Liver (tissue), 3 donors: ENCODE measurements around the gene ANO7.

Experiments
- EGR1 ChIP-seq, 2 donors: IDR thresholded peaks; 2 replicates each; pipeline ENCODE4 v1.6.1; 2016 to 2018; ENCODE audit warnings: antibody characterized with exemption in 2 of 2, low read depth in 2 of 2
- GABPA ChIP-seq, 2 donors: IDR thresholded peaks in 1 of 2; conservative IDR thresholded peaks in 1 of 2; 2 replicates each; pipeline ENCODE4 v1.6.1; 2016; ENCODE audit warnings: antibody characterized with exemption in 2 of 2, mild to moderate bottlenecking in 1 of 2, moderate library complexity in 1 of 2
- JUND ChIP-seq, 2 donors: IDR thresholded peaks; 2 replicates each; pipeline ENCODE4 v1.6.1; 2016; ENCODE audit warnings: antibody characterized with exemption in 2 of 2
- RAD21 ChIP-seq, 2 donors: IDR thresholded peaks; 2 replicates each; pipeline ENCODE4 v1.6.1; 2016; ENCODE audit warnings: antibody characterized with exemption in 2 of 2, mild to moderate bottlenecking in 2 of 2
- TAF1 ChIP-seq: conservative IDR thresholded peaks from 2 replicates; pipeline ENCODE4 v1.6.1; 2016; ENCODE audit warnings: antibody characterized with exemption, mild to moderate bottlenecking
- TF ChIP-seq, protein P1 (sequence below): fragments of 150-350 bp; IDR thresholded peaks from 2 replicates; pipeline ENCODE4 v1.5.1; 2017; ENCODE audit warnings: improper control_type of control experiment, low read depth, low read length; ENCODE audit not compliant: missing input control
- TF ChIP-seq, protein P2 (sequence below): IDR thresholded peaks from 2 replicates; pipeline ENCODE4 v1.6.1; 2016; ENCODE audit warnings: antibody characterized with exemption
- TF ChIP-seq, protein P3 (sequence below): IDR thresholded peaks from 2 replicates; pipeline ENCODE4 v1.6.1; 2016; ENCODE audit warnings: antibody characterized with exemption
- donor health status: healthy.
- donor health status: healthy.

DNA sequence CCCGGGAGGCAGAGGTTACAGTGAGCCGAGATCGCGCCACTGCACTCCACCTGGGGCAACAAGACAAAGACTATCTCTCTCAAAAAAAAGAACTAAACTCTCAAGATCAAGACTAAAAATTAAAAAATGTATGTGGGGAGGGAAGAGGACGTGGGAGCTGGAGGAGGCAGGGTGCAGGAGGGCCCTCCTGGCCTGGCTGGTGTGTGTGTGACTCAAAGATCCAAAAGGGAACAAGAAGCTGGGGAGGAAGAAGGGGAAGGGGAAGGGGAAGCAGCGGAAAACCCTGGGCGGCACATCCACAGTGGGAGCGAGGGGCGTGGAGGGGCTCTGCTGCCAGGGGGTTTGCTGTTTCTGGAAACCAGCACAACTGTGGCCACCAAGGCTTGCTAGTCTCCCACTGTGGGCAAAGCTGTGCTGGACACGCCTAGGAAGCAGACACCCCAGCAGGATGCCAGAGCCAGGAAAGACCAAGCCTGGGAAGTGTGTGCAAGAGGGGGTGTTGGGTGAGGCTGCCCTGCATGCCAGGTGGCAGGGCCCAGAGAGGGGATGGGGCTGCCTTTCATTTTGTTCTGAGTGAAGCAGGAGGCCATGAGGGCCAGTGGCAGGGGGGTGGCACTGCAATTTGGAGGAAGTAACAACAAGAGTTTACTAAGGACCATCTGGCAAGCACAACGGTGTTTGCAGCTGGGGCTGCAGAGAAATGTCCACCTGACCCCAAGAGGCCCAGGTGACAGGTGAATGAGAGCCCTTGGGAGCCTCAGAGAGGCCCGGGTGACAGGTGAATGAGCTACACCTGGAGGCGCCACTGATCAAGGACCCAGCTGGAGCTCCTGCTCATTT is 44.5 kb downstream of the ANO7 start:
- TF ChIP-seq RAD21 (IDR thresholded peaks at IDR 0.05) (no peak), GABPA (IDR thresholded peaks at IDR 0.05 in 1 of 2, conservative IDR thresholded peaks at IDR 0.05 in 1 of 2) (no peak), EGR1 (IDR thresholded peaks at IDR 0.05; ENCODE audit: low read depth in 2 of 2) (no peak), TAF1 (no peak), JUND (IDR thresholded peaks at IDR 0.05) (no peak)
- TF ChIP-seq, protein P1, sequence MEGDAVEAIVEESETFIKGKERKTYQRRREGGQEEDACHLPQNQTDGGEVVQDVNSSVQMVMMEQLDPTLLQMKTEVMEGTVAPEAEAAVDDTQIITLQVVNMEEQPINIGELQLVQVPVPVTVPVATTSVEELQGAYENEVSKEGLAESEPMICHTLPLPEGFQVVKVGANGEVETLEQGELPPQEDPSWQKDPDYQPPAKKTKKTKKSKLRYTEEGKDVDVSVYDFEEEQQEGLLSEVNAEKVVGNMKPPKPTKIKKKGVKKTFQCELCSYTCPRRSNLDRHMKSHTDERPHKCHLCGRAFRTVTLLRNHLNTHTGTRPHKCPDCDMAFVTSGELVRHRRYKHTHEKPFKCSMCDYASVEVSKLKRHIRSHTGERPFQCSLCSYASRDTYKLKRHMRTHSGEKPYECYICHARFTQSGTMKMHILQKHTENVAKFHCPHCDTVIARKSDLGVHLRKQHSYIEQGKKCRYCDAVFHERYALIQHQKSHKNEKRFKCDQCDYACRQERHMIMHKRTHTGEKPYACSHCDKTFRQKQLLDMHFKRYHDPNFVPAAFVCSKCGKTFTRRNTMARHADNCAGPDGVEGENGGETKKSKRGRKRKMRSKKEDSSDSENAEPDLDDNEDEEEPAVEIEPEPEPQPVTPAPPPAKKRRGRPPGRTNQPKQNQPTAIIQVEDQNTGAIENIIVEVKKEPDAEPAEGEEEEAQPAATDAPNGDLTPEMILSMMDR = no peak
- TF ChIP-seq, protein P2, sequence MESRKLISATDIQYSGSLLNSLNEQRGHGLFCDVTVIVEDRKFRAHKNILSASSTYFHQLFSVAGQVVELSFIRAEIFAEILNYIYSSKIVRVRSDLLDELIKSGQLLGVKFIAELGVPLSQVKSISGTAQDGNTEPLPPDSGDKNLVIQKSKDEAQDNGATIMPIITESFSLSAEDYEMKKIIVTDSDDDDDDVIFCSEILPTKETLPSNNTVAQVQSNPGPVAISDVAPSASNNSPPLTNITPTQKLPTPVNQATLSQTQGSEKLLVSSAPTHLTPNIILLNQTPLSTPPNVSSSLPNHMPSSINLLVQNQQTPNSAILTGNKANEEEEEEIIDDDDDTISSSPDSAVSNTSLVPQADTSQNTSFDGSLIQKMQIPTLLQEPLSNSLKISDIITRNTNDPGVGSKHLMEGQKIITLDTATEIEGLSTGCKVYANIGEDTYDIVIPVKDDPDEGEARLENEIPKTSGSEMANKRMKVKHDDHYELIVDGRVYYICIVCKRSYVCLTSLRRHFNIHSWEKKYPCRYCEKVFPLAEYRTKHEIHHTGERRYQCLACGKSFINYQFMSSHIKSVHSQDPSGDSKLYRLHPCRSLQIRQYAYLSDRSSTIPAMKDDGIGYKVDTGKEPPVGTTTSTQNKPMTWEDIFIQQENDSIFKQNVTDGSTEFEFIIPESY = no peak
- TF ChIP-seq, protein P3, sequence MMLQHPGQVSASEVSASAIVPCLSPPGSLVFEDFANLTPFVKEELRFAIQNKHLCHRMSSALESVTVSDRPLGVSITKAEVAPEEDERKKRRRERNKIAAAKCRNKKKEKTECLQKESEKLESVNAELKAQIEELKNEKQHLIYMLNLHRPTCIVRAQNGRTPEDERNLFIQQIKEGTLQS = no peak
